NB4 (cell line): ENCODE results near the gene FBXW2.

Experiments
- MYC ChIP-seq: IDR thresholded peaks from 2 replicates; pipeline ENCODE4 v1.6.1; 2011; ENCODE audit warnings: low read depth, low read length
- POLR2A ChIP-seq: IDR thresholded peaks from 2 replicates; pipeline ENCODE4 v1.6.1; 2011; ENCODE audit warnings: mild to moderate bottlenecking; ENCODE audit not compliant: insufficient read length; ENCODE audit errors: extremely low read depth
- TF ChIP-seq, protein P1 (sequence below): IDR thresholded peaks from one replicate; pipeline ENCODE4 v1.5.1; 2012; ENCODE audit warnings: low read depth, low read length
- TF ChIP-seq, protein P2 (sequence below): IDR thresholded peaks from 2 replicates; pipeline ENCODE4 v1.6.1; 2011; ENCODE audit warnings: low read depth, low read length

DNA sequence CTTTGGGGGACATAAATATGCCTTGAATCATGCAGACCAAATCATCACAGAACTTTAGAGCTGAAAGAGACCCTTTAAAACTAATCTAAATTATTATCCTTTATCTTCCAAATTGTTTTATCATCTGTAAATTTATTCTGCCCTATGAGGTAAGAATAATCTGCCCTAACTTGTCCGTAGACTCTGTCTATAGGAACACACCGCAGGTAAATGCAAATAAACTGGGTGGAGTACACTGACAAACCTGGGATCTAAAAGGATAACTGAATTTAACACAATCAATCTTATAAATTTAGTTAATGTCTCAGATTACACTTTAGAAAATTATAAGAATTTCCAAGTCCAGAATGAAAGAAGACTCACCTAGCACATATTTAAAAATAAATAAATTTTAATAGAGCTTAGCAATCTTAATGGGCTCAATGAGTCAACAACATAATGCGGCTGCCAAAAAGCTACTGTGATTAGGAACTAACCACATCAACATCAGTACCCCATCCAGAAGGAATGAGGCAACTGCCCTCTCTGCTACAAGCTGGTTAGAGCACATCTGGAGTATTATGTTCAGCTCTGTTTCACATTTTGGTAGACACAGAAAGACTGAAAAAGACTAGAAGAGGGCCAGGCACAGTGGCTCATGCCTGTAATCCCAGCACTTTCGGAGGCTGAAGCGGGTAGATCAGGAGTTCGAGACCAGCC, 84.5 kb downstream of the FBXW2 start:
- TF ChIP-seq POLR2A = no peak
- TF ChIP-seq, protein P1, sequence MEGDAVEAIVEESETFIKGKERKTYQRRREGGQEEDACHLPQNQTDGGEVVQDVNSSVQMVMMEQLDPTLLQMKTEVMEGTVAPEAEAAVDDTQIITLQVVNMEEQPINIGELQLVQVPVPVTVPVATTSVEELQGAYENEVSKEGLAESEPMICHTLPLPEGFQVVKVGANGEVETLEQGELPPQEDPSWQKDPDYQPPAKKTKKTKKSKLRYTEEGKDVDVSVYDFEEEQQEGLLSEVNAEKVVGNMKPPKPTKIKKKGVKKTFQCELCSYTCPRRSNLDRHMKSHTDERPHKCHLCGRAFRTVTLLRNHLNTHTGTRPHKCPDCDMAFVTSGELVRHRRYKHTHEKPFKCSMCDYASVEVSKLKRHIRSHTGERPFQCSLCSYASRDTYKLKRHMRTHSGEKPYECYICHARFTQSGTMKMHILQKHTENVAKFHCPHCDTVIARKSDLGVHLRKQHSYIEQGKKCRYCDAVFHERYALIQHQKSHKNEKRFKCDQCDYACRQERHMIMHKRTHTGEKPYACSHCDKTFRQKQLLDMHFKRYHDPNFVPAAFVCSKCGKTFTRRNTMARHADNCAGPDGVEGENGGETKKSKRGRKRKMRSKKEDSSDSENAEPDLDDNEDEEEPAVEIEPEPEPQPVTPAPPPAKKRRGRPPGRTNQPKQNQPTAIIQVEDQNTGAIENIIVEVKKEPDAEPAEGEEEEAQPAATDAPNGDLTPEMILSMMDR = no peak
- no peak for TF ChIP-seq MYC
- TF ChIP-seq, protein P2, sequence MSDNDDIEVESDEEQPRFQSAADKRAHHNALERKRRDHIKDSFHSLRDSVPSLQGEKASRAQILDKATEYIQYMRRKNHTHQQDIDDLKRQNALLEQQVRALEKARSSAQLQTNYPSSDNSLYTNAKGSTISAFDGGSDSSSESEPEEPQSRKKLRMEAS = no peak
